NOMO-1 (cell line): ENCODE data around the gene AKAP11.
A peak's percentile ranks its signal among the peaks of the same experiment; 100 is the strongest.
"Not testable (repeated sequence)": the region's sequence is repeated elsewhere in the genome, so short reads cannot be mapped to it uniquely, and the experiment has no call there.

ENCODE experiments used
- DNase-seq, 2 experiments: peaks; one replicate each; lab custom pipeline; 2025; ENCODE audit not compliant: unreplicated experiment in 2 of 2; lab: John Stamatoyannopoulos, UW

The AKAP11 gene

GRCh38 chr13:42272115-42272803 lies at the start of gene AKAP11:
Gene AKAP11, plus strand, starts transcription at chr13:42272152. Its CDS starts 14,197 bp downstream, at chr13:42286349.
- peak; percentile 24 to 37 for DNase-seq

- DNase-seq = no peak
Observed at GRCh38 chr13:42223681-42224080, 48.3 kb upstream of the AKAP11 start.

GRCh38 chr13:42225051-42225450 lies 46.9 kb upstream of the AKAP11 start:
- no peak for DNase-seq

- not testable (repeated sequence) for DNase-seq
Observed at GRCh38 chr13:42226759-42227158, 45.2 kb upstream of the AKAP11 start.

GRCh38 chr13:42228527-42228926 lies 43.4 kb upstream of the AKAP11 start:
- no peak for DNase-seq

- no peak for DNase-seq
Observed at GRCh38 chr13:42229287-42229686, 42.7 kb upstream of the AKAP11 start.

- no peak for DNase-seq
Observed at GRCh38 chr13:42232671-42233070, 39.3 kb upstream of the AKAP11 start.

- no peak for DNase-seq
Observed at GRCh38 chr13:42233726-42234125, 38.2 kb upstream of the AKAP11 start.

- no peak for DNase-seq
Observed at GRCh38 chr13:42239161-42239560, 32.8 kb upstream of the AKAP11 start.

- DNase-seq = no peak
Observed at GRCh38 chr13:42239644-42240043, 32.3 kb upstream of the AKAP11 start.

GRCh38 chr13:42246541-42246940 lies 25.4 kb upstream of the AKAP11 start:
- DNase-seq = no peak

GRCh38 chr13:42247883-42248282 lies 24.1 kb upstream of the AKAP11 start:
- no peak for DNase-seq

GRCh38 chr13:42255886-42256285 lies 16.1 kb upstream of the AKAP11 start:
- DNase-seq = no peak

GRCh38 chr13:42258747-42259146 lies 13.2 kb upstream of the AKAP11 start:
- DNase-seq = no peak

- DNase-seq = no peak
Observed at GRCh38 chr13:42259515-42259914, 12.4 kb upstream of the AKAP11 start.

- DNase-seq = no peak
Observed at GRCh38 chr13:42260903-42261654, 10.9 kb upstream of the AKAP11 start.

GRCh38 chr13:42266473-42266872 lies 5.5 kb upstream of the AKAP11 start:
- DNase-seq = no peak

- no peak for DNase-seq
Observed at GRCh38 chr13:42270160-42270856, 1.6 kb upstream of the AKAP11 start.

- DNase-seq = no peak
Observed at GRCh38 chr13:42270857-42271215, 1.1 kb upstream of the AKAP11 start.

GRCh38 chr13:42271337-42272114 lies 426 bp upstream of the AKAP11 start:
- DNase-seq = peak; percentile 96 to 97

GRCh38 chr13:42272804-42273175 lies 838 bp downstream of the AKAP11 start:
- peak in 1 of 2 experiments; percentile 33 for DNase-seq
